Measurements from ENCODE around the gene OCIAD1. TPM values are rescaled to one million over a fixed set of nuclear protein-coding genes. Genes with fewer than 3 reads are reported as not detected.

The OCIAD1 gene
- total RNA-seq, 1 experiment from 2014 or later, result 61.0 TPM

DNA sequence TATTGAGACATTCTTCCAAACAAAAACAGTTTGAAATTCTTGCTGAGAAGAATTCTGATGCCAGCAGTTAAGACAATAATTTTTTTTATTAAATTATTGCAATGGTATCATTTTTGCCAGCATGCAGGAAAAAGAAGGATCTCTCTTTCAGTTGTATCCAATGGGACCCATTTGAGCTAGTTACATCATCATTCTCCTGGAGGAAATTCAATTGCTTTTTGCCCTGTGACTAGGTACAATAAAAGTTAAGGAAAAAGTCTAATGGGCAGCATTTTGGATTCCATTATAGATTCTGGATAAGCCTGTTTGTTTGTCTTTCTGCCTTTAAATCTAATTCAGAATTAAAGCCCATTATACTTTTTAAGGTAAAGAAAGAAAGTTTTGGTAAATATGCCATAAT is 40.3 kb upstream of the OCIAD1 start:
- Histone ChIP-seq H3K9ac (ENCODE audit: low read length) (no peak overlapping the region), H3K4me1 (ENCODE audit: insufficient read depth, low read length) (no peaks in the 10 kb centered on the region), H3K9me3 (ENCODE audit: low read length) (no peaks in the 10 kb centered on the region), H3K79me2 (ENCODE audit: low read length) (no peaks in the 10 kb centered on the region), H4K20me1 (ENCODE audit: low read length) (no peaks in the 10 kb centered on the region), H2AFZ (ENCODE audit: low read length) (no peak overlapping the region), H3K4me2 (ENCODE audit: low read length) (no peak overlapping the region), H3K36me3 (ENCODE audit: low read depth, low read length) (no peaks in the 10 kb centered on the region), H3K9me2 (replicated peaks; ENCODE audit: low read length) (no peaks in the 10 kb centered on the region), H3K27me3 (ENCODE audit: low read length) (no peaks in the 10 kb centered on the region), H3K4me3 (ENCODE audit: low read length) (no peak overlapping the region), H3F3A (ENCODE audit: low read length, unreplicated experiment) (no peaks in the 10 kb centered on the region), H3K27ac (ENCODE audit: low read length) (no peak overlapping the region)
- no peak for ATAC-seq
- BruUV-seq (replicated peaks), result no TSS peak
- TF ChIP-seq EZH2 (IDR thresholded peaks at IDR 0.05; ENCODE audit: low read length, unreplicated experiment) (no peak), EZH2phosphoT487 (IDR thresholded peaks at IDR 0.05; ENCODE audit: borderline replicate concordance, low read length) (no peak)
- TF ChIP-seq, protein P1, sequence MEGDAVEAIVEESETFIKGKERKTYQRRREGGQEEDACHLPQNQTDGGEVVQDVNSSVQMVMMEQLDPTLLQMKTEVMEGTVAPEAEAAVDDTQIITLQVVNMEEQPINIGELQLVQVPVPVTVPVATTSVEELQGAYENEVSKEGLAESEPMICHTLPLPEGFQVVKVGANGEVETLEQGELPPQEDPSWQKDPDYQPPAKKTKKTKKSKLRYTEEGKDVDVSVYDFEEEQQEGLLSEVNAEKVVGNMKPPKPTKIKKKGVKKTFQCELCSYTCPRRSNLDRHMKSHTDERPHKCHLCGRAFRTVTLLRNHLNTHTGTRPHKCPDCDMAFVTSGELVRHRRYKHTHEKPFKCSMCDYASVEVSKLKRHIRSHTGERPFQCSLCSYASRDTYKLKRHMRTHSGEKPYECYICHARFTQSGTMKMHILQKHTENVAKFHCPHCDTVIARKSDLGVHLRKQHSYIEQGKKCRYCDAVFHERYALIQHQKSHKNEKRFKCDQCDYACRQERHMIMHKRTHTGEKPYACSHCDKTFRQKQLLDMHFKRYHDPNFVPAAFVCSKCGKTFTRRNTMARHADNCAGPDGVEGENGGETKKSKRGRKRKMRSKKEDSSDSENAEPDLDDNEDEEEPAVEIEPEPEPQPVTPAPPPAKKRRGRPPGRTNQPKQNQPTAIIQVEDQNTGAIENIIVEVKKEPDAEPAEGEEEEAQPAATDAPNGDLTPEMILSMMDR (conservative IDR thresholded peaks at IDR 0.05; ENCODE audit: low read depth, low read length), result no peak
- intact Hi-C loops (cut with micrococcal nuclease), result no loop called here
- POLR2A ChIA-PET (ENCODE audit: unreplicated experiment), result no interaction called here
- CTCF ChIA-PET, result no interaction called here
- DNase-seq, result no peak

DNA sequence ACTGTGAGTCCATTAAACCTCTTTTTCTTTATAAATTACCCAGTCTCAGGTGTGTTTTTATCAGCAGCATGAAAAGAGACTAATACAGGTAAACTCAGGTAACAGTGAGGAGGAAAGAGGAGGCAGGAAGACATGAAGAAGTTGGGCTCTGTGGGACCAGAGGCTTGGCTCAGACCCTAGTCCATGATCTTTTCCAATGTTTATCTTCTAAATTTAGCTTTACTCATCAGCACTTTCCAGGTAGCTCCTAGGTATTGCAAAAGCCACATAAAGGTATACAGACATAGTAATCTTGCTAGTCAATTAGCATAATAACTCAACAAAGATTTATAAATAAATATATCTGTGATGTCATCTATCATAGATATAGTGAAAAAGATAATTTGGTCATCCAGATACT is 39.6 kb upstream of the OCIAD1 start:
- POLR2A ChIA-PET (ENCODE audit: unreplicated experiment), result no interaction called here
- H3K4me1 ChIP-seq (ENCODE audit: insufficient read depth, low read length), result no peaks in the 10 kb centered on the region
- DNase-seq, result no peak

DNA sequence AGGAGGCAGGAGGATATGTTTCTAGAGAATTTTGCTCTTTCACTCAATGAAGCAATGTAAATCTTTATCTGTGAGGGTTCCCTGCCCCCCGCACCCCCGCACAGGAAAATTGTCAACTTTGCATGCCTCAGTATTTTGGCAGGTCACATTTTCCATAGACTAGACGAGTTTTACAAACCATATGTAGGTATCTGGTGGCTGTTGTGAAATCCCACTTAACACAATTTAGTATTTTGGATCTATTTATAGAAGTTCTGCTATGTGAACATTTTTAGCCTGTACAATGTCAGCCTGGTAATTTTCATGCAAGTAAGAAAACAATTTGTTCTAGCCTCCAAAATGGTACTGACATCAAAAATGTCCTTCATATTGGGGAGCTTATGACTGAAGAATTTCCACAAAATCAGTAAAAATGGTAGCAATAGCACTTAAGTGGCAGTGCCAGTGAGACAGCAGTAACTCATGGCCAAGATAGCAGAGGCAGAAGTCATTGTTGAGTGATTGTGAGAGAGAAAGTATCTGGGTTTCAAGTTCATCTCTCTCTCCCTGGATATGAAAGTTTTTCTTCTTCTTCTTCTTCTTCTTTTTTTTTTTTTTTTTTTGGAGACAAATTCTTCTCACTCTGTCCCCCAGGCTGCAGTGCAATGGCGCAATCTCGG is 38.4 kb upstream of the OCIAD1 start:
- Histone ChIP-seq H3K9ac (ENCODE audit: low read length) (no peak overlapping the region), H3K4me1 (ENCODE audit: insufficient read depth, low read length) (no peaks in the 10 kb centered on the region), H3K9me3 (ENCODE audit: low read length) (no peaks in the 10 kb centered on the region), H4K20me1 (ENCODE audit: low read length) (no peaks in the 10 kb centered on the region), H3K9me2 (replicated peaks; ENCODE audit: low read length) (no peaks in the 10 kb centered on the region), H2AFZ (ENCODE audit: low read length) (no peak overlapping the region), H3K4me2 (ENCODE audit: low read length) (no peak overlapping the region), H3K27me3 (ENCODE audit: low read length) (no peaks in the 10 kb centered on the region), H3K4me3 (ENCODE audit: low read length) (no peak overlapping the region), H3F3A (ENCODE audit: low read length, unreplicated experiment) (no peaks in the 10 kb centered on the region), H3K79me2 (ENCODE audit: low read length) (no peaks in the 10 kb centered on the region), H3K27ac (ENCODE audit: low read length) (no peak overlapping the region), H3K36me3 (ENCODE audit: low read depth, low read length) (no peaks in the 10 kb centered on the region)
- BruUV-seq (replicated peaks), result no TSS peak
- CTCF ChIA-PET, result interaction anchor here (0.7 kb wide), 1 partner anchor 117 kb away, joined by 8 read pairs; no protein-coding TSS in a partner anchor
- intact Hi-C loops (cut with micrococcal nuclease), result no loop called here
- POLR2A ChIA-PET (ENCODE audit: unreplicated experiment), result no interaction called here
- no peak for ATAC-seq
- no peak for TF ChIP-seq EZH2phosphoT487 (IDR thresholded peaks at IDR 0.05; ENCODE audit: borderline replicate concordance, low read length)
- no peak for DNase-seq

More for the DNA sequence above, 39.6 kb upstream of the OCIAD1 start:
- no peak for ATAC-seq
- no TSS peak for BruUV-seq (replicated peaks)
- Histone ChIP-seq H4K20me1 (ENCODE audit: low read length) (no peaks in the 10 kb centered on the region), H3K9ac (ENCODE audit: low read length) (no peak overlapping the region), H3K9me2 (replicated peaks; ENCODE audit: low read length) (no peaks in the 10 kb centered on the region), H3K27me3 (ENCODE audit: low read length) (no peaks in the 10 kb centered on the region), H3K36me3 (ENCODE audit: low read depth, low read length) (no peaks in the 10 kb centered on the region), H3K79me2 (ENCODE audit: low read length) (no peaks in the 10 kb centered on the region), H3K9me3 (ENCODE audit: low read length) (no peaks in the 10 kb centered on the region), H2AFZ (ENCODE audit: low read length) (no peak overlapping the region), H3K4me2 (ENCODE audit: low read length) (no peak overlapping the region), H3K4me3 (ENCODE audit: low read length) (no peak overlapping the region), H3F3A (ENCODE audit: low read length, unreplicated experiment) (no peaks in the 10 kb centered on the region), H3K27ac (ENCODE audit: low read length) (no peak overlapping the region)
- TF ChIP-seq EZH2 (IDR thresholded peaks at IDR 0.05; ENCODE audit: low read length, unreplicated experiment), result no peak
- TF ChIP-seq, protein P1 (conservative IDR thresholded peaks at IDR 0.05; ENCODE audit: low read depth, low read length), result no peak
- TF ChIP-seq EZH2phosphoT487 (IDR thresholded peaks at IDR 0.05; ENCODE audit: borderline replicate concordance, low read length), result no peak
- CTCF ChIA-PET, result no interaction called here
- intact Hi-C loops (cut with micrococcal nuclease), result no loop called here
